Activated gamma-delta T cell treated with anti-CD3 and anti-CD28 coated beads, Interleukin-2, amount 50 U/mL, for 16 hours (primary cell): Measurements from ENCODE around the gene MYNN.

Experiments
- DNase-seq: peaks from one replicate; pipeline ENCODE4 v3.0.0-alpha.2; 2020; ENCODE audit warnings: low read depth

Gene MYNN

DNA sequence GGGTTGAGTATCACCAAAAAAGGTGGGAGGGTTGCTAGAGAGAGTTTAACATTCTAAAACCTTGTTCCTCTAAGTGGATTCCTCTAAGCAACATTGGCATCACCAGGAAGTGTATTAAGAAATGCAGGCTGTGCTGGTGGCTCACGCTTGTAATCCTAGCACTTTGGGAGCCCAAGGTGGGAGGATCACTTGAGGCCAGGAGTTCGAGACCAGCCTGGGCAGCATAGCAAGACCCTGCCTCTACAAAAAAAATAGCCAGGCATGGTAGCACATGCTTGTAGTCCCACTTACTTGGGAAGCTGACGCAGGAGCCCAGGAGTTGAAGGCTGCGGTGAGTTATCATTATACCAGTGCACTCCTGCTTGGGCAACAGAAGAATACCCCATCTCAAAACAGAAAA is 4.6 kb downstream of the MYNN start:
- no peak for DNase-seq

GRCh38 chr3:169780742-169781141 is 7.5 kb downstream of the MYNN start:
- no peak for DNase-seq

DNA sequence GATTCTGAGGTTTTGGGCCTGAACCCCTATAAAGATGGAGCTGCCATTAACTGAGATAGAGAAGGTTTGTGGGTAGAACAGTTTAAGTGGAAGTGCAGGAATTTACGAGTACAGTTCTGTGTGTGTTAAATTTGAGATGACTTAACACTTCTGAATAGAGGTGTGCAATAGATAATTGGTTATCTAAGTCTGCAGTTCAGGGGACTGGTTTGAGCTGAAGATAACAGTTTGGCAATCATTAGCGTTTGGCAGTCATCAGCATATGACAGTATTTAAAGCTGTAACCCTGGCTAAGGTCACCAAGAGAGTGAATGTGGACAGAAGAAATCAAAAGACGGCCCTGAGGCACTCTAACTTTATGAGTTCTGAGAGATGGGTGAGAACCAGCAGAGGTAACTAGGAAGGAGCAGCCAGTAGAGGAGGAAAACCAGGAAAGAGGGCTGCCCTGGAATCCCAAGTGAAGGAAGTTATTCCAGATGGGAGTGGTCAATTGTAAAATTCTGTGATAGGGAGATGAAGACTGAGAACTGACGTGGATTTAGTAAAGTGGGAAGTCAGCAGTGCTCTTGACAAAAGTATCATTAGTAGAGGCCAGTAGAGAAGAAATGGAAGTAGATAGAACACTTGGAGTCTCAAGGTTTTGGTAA is 8.1 kb downstream of the MYNN start:
- DNase-seq = no peak

DNA sequence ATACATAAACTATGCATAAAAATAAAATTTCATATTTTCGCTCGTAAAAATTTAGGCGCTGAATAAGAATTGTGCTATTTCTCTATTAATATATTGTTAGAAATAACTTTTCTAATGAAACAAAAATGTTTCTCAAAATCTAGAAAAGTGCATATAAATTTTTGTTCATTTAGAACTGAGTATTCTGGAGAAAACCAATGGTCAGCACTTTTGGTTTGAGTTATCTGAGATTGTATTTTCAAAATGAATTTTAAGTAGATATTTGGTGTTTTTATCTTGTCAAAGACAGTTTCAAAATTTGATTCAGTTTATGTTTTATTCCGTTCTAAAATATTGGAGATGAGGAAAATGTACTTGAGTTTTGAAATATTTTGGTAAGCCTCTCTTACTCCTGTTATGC is 13.9 kb downstream of the MYNN start:
- no peak for DNase-seq

GRCh38 chr3:169787791-169788190 is 14.6 kb downstream of the MYNN start:
- no peak for DNase-seq

GRCh38 chr3:169790219-169790618 is 17.0 kb downstream of the MYNN start:
- DNase-seq = no peak

GRCh38 chr3:169790687-169791429 is 17.7 kb downstream of the MYNN start:
- no peak for DNase-seq

GRCh38 chr3:169792359-169792758 is 19.2 kb downstream of the MYNN start:
- no peak for DNase-seq

- no peak for DNase-seq
These were observed 31.5 kb downstream of the MYNN start for GRCh38 chr3:169804681-169805080.

- DNase-seq = no peak
These were observed 36.1 kb downstream of the MYNN start for GRCh38 chr3:169809230-169809795.

DNA sequence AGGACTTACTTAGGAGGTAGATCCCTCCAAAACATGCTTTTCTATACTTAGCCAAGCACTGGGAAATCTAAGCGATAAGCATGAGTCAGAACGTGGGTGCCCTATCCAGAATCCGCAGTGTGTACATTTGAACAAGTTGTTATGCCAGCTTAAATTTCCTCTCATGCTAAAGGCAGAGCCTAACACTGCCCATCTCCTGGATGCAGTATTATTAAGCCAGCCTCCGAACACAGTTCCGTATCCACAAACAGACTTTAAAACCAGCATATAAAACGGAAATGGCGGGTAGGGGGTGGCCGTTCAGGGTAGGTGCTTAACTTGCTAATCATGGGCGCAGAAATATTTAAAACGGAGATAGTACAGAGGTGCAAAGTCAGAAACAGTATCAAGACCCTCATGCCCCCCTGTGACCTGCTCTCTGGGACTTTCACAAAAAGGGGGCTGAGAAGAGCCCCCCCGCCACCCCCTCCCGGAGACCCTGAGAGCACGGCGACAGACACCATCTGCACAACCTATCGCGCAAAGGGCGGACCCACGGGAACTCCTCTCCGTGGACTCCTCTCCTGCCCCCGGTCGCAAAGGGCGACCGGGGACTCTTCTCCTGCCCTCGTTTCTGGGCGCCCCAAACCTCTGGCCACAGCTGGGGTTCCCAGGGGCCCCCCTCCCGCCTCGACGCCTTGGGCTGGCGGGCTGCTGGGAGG is 38.6 kb downstream of the MYNN start:
- no peak for DNase-seq

- peak; percentile 55 for DNase-seq
These were observed 39.4 kb downstream of the MYNN start, which contains the start of the genes LRRC34 and LRRIQ4 for GRCh38 chr3:169812332-169813235. LRRC34 (minus strand) TSS chr3:169812904; CDS start chr3:169812548, 356 bp downstream. LRRIQ4 (plus strand) TSS chr3:169812870; CDS start chr3:169821922, 9,052 bp downstream.

- DNase-seq = no peak
These were observed 40.1 kb downstream of the MYNN start for GRCh38 chr3:169813278-169813677.

- DNase-seq = peak; percentile 65
These were observed 40.7 kb downstream of the MYNN start for GRCh38 chr3:169813757-169814517.

DNA sequence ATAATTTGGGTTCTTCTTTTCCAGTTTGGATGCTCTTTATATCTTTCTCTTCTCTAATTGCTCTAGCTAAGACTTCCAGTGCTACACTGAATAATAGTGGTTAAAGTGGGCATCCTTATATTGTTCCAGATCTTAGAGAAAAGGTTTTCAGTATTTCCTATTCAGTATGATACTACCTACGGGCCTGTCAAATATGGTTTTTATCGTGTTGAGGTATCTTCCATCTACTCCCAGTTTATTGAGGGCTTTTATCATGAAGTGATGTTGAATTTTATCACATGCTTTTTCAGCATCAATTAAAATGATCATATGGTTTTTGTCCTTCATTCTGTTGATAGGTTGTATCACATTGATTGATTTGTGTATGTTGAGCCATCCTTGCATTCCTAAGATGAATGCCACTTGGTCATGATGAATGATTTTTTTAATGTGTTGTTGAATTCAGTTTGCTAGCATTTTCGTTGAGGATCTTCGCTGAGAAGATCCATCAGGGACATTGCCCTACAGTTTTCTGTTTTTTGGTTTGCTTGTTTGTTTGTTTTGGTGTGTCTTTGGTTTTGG is 42.5 kb downstream of the MYNN start:
- no peak for DNase-seq

DNA sequence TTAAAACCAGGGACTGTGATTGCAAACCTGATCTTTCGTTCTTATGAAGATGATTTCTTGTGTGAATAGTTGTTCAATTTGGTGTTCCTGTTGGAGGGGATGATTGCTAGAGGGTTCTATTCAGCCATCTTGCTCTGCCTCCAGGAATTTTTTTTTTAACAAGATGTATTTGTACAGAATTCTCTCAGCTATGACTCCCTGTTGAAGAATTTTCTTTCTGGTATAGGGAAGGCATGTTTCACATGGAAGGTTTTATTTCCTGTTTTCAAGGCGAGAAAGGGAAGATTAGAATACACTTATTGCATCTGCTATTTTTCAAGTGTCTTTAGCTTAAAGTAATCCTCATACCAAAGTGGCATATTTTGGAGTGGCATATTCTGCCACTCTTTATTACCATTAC is 45.1 kb downstream of the MYNN start:
- no peak for DNase-seq

DNA sequence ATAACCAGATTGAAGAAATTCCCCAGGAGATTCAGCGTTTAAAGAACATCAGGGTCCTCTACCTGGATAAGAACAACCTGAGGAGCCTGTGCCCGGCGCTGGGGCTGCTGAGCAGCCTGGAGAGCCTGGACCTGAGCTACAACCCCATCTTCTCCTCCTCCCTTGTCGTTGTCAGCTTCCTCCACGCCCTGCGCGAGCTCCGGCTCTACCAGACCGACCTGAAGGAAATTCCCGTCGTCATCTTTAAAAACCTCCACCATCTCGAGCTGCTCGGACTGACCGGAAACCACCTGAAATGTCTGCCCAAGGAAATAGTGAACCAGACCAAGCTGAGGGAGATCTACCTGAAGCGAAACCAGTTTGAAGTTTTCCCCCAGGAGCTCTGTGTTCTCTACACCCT is 48.9 kb downstream of the MYNN start:
- no peak for DNase-seq

DNA sequence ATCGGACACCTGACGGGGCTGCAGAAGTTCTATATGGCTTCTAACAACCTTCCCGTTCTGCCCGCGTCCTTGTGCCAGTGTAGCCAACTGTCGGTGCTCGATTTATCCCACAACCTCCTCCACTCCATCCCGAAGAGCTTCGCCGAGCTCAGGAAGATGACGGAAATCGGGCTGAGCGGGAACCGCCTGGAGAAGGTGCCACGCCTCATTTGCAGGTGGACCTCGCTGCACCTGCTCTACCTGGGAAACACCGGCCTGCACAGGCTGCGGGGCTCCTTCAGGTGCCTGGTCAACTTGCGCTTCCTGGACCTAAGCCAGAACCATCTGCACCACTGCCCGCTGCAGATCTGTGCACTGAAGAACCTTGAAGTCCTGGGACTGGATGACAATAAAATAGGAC is 49.3 kb downstream of the MYNN start:
- DNase-seq = no peak

DNA sequence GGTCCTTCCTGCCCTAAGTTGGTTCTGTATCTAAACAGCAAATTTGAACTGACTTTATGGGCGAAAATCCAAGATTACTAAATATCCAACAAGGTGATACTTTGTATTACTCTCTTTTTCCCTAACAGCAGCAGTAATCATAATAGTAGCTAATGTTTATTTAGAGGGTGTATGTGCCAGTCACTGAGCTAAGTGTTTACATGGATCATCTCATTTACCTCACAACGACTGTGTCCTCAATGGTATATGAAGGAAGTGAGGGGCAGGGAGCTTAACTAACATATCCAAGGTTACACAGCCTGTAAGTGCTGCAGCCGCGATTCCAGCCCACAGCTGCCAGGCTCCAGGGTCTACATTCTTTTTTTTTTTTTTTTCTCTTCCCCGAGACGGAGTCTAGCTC is 49.8 kb downstream of the MYNN start:
- DNase-seq = no peak

DNA sequence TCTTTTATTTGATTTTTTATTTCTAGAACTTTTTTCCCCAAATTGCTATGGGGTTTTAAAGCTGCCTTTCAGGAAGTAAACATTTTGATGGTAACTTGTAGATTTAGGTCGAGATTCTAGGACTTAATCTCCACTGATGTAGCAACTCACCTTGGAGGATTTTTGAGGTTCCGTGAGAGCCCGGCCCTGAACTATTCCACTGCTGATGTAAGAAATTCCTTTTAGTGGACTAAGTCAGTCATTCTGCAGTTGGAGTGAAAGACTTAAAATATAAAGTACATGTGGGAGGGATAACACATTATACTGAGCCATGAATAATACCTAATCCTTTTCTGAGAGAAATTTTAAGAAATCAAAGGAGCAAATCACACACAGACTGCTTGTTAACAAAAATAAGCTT is 52.1 kb downstream of the MYNN start:
- no peak for DNase-seq

- DNase-seq = no peak
These were observed 54.5 kb downstream of the MYNN start for GRCh38 chr3:169827712-169828111.
